GM19372 (cell line): ENCODE results near the gene RANBP9.

Source experiments
- ATAC-seq: cut with Tn5 transposase; IDR thresholded peaks from one replicate; pipeline ENCODE4 v1.9.1; 2021; ENCODE audit warnings: mild to moderate bottlenecking, low read depth, moderate library complexity; ENCODE audit not compliant: unreplicated experiment

The RANBP9 gene

DNA sequence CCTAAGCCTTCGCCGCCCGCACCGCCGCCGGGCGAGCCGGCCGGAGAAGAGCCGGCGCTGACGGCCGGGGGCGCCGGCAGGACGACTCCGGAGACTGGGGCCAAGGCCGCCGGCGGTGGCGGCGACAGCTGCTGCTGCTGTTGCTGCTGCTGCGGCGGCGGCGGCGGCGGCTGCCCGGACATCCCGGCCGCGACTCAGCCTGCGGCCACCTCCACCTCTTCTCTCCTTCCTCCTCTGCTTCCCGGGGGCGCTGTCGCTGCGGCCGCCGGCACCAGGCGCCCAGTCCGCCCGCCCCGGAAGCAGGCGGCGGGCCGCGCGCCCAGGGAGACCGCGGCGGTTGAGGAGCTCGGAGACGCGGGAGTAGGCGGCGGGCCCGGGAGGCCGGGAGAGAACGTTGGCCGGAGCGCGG, 307 bp downstream of the RANBP9 start:
- ATAC-seq = peak; percentile 48

DNA sequence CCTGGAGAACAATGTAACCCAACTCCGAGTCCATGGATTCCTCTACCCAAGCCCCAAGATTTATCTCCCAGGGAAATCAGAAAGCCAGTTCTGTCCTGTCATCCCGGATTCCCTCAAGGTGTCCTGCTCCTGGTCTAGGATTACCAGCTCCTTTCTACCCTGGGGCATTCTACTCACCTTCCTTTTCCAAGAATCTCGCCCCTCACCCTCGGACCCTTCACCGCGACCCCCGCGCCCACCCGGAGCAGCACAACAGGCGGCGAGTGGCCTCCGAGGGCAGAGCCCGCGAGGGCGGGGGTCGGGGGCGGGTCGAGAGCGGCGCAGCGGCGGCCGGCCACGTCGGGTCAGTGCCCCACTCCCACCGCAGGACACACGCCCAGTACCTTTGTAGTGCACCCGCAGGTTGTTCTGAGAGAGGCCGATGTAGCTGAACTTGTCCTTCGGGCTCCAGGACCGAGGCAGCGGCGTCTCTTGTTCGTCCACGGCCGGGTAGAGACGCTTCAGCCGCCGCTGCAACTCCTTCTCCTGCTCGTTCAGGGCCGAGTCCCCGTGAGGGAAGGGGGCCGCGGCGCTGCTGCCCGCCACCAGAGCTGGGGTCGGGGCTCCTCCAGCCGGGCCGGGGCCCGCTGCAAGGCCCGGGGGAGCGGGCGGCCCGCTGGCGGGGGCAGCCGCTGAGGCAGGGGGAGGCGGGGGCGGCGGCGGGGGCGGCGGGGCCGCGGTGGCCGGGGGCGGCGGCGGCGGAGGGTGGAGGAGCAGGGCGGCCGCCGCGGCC, 897 bp downstream of the RANBP9 start:
- ATAC-seq = peak; percentile 17

DNA sequence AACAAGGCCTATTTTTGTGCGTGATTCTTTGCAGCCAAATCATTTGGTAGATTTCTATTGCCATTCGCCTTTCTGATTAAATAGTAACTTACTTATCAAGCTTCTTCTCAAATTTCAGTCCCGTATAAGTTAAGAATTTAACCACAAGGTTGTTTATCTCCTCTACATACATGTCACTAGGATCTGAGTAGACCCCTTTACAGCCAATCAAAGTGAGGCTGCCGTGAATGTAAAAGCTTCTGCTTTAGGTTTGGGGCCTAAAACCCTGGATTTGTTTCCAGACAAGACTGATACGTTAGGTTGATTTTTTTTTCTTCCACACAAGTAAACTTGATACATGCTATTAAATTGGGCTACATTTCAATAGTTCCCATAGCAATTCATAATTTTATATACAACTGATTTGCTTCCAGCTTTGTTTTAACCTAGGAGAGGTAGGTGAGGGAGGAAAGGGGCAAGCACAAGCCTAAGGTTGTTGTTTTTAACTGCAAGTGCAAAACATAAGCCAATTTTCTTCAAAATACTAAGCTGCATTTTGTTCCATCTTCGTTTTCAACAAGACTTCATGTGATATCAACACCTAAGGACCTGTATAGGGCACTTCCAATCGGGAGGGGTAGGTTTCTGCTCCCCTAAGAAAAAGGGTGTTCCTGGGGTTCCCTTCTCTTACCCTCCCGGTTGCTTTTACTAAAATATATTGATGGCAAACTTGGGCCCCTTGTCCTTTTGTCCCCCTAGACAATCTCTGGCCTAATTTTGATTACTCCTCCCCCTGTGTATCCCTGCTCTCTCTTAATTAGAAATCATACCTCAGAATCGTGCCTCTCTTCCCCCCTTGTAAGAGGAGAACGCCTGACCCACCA, 1.7 kb downstream of the RANBP9 start:
- no peak for ATAC-seq

DNA sequence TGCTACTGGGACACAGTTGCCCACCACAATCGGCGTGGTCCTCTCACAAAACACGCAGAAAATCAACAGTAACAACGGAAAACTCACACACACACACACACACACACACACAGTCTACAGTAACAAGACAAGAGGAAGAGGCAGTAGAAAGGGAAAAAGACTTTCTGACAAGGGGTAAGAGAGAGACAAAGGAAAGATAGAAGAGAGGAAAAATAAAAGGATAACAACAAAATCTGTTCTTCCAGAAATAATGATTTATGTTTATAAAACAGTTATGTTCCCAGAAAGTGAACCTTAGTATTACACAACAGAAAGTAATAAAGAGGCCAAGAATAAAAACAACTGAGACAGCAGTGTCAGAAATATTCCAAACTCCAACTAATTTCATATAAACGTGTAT, 2.9 kb downstream of the RANBP9 start:
- ATAC-seq = no peak

DNA sequence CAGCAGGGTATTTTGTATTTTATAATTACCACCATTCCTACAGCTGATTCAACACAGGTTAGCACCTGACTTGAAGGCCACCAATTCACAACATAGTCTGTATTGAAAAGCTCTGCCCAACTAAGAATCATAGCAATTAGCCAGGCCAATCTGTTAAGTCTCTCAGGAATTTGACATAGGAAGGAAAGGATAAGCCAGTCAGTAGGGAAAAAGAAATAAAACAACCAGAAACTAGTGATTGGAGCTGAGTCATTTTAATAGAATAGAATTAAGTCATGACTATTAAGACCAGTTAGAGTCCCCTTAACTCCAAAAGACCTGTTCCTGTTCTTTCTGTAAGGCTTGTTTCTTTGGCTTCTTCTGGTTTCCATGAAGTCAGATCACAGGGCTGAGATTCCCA, 8.1 kb downstream of the RANBP9 start:
- no peak for ATAC-seq

DNA sequence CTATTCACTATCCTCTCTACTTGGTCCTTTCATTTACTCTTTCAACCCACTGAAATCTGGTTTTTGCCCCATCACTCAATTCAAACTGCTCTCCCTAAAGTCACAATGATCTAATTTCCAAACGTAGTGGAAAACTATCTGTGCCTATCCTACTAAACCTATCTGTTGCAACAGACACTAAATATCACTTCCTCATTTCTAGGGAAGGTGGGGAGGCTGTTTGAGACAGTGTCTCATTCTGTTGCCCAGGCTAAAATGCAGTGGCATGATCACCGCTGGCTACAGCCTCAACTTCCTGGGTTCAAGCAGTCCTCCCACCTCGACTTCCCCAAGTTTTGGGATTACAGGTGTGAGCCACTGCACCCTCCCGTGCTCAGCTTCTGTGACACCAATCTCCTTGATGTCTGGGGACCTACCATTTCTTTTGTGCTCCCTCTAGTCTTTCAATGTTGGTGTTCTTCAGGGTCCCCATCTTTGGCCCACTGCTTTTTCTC, 8.8 kb downstream of the RANBP9 start:
- ATAC-seq = peak; percentile 70

DNA sequence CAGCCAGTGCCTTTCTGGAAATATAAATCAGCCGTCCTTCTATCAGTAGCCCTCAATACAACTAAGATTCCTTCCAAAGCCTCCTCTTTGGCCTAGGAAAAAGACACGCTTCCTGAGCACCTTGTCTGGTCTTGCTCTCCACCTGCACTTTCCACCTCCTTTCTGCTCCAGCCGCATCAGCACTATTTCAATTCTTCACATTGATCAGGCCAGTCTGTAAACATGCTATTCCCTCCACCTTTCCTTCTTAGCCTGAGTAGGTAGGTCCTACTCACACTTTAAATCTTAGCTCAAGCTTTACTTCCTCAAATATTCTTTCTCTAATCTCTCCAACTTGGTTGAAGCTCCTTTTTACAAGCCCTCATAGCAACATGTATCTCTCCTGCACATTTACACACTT, 11.4 kb downstream of the RANBP9 start:
- no peak for ATAC-seq

DNA sequence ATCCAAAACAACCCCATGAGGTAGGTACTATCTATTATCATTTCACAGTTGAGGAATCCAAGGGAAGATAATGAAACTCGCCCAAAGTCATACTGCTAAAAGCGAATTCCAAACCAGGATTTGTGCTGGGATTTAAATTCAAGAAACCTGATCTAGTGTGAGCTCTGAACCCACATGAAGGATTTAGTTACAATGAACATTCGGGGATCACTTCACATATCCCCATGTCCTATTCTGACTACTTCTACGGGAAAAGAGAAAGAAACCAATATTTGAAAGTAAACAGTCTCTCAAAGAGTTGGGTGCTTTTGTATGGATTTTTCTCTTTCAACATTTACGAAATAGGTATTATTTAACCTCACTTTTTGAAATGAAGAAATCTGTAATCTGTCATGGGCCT, 12.9 kb downstream of the RANBP9 start:
- ATAC-seq = no peak

DNA sequence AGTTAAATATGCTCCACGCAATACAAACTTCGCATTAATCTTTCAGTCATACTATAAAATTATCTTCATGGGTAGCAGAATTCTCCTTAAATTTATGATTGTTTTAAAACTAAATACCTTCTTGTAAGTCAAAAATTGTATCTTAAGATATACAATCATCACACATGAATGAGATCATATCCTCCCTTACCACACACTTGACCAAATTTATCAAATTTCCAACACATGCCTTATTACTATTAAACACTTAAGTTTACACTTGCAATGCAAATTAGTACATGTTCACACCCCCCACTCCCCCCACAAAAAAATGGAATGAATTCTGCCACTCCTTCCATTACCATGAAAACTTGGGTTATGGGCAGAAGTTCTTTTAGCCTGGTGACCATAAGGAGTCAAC, 13.8 kb downstream of the RANBP9 start:
- ATAC-seq = no peak

DNA sequence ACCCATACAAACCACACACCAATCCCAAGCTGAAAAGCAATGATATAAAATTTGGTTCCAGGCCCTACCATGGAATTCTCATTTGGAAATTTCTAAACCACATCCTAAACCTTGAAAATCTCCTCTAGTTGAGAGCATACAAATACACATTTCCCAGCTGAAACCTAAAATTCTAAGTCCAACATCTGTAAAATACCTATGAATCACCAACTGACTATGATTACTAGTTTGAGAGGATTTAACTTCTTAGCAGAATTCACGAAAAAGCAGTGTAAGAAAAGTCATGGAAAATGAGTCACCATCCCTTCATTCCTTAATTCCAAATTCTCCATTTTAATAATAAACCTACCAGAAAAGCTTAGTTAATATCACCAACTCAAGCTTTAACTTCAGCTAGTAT, 15.4 kb downstream of the RANBP9 start:
- no peak for ATAC-seq

DNA sequence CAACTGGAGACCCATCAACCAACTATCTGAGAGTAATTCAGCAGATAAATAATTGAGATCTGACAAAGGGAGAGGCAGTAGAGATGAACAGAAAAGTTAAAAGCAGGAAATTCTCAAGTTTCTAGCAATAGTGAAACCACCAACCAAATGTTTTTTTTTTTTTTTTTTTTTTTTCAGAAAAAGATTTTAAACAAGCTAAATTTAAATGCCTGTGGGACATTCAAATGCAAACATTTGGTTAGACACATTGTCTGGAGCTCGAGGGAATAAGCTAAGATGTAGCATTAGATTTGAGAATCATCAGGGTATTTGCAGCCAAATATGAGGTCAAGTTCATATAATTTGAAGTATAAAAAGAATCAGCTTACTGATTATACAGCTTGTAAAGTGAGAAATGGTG, 16.4 kb downstream of the RANBP9 start:
- ATAC-seq = no peak

DNA sequence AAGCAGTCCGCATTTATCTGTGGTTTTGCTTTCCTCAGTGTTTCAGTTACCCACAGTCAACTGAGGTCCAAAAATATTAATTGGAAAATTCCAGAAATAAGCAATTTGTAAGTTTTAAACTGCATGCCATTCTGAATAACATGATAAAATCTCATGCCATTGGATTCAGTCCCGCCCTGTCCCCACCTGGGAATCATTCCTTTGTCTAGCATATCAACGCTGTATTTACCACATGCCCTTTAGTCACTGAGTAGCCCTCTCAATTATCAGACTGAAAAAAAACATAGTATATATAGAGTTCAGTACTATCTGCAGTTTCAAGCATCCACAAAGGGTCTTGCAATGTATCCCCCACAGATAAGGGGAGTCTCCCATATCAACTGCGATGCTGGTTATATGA, 17.1 kb downstream of the RANBP9 start:
- no peak for ATAC-seq

DNA sequence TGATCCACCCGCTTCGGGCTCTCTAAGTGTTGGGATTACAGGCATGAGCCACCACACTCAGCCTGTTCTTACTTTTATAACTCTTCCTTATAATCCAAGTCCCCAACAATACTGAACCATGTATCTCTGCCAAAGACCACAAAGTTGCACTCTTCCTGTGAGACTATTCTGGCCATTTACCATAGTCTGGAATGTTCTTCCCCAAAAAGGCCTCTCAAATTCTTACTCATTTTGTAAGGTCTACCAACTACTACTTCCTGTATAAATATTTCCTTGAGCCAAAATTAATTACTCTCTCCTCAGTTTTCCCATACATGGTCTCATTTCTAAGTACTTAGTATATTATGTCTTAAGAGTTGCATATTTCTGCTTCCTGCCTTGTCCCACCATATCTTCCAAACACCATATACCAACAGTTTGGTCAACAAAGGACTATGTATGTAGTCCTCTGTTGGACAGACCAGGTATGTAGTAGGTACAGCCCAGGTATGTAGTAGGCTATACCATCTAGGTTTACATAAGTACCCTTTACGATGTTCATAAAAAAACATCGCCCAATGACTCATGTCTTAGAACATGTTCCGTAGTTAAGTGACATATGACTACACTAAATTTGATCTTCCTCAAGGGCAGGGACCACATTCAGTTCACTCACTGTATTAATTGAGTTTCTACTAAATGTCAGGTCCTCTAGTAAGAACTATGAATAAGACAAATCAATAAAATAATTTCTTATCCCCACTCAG, 22.0 kb downstream of the RANBP9 start:
- ATAC-seq = no peak

DNA sequence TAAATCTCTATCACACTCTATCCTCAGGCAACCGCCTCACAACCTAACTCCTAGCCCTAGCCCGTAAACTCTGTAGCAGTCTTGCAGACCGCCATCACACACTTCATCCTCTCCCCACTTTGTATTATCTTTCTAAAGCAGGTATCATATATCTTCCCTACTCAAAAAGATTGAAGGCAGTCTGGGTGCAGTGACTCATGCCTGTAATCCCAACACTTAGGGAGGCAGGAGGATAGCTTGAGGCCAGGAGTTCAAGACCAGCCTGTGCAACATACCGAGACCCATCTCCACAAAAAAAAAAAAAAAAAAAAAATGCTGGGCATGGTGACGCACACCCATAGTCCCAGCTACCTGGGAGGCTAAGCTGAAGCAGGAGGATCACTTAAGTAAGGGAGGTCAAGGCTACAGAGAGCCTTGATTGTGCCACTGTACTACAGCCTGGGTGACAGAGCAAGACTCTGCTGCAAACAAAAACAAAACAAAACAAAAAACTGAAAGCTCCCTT, 22.9 kb downstream of the RANBP9 start:
- no peak for ATAC-seq

DNA sequence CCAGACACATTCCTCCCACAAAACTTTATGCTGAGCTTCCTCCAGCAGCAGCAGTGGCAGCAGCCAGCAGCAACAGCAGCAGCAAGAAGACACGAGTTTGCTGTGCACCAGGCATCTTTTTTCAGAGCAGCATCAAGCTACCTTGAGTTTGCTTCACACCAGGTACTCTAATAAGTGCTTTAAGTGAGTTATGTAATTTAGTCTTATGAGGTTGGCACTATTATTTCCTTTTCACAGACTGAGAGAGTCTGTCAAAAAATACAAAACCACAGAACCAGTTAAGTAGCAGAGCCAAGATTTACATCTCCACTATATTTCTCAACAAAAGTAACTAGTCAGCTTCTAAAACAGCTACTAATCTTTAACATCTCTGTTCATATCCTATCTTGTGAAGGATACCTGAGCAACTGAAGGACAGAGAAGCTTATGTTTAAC, 23.7 kb downstream of the RANBP9 start:
- ATAC-seq = no peak

DNA sequence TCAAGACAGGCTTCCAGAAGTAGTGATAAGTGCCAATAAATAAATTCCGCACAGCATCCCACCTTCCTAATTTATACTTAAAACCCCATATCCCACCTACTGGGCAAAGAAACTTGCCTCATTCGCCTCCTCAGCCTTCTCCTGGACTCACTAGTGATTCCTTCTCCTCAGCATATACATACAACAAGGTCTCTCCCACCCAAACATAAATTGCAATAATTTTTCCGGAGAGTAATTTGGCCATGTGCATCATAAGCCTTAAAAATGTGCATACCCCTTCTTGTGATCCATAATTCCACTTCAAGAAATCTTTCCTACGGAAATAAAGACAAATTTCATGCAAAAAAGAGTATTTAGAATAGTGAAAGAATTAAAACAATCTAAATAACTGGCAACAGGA, 26.8 kb downstream of the RANBP9 start:
- ATAC-seq = no peak

DNA sequence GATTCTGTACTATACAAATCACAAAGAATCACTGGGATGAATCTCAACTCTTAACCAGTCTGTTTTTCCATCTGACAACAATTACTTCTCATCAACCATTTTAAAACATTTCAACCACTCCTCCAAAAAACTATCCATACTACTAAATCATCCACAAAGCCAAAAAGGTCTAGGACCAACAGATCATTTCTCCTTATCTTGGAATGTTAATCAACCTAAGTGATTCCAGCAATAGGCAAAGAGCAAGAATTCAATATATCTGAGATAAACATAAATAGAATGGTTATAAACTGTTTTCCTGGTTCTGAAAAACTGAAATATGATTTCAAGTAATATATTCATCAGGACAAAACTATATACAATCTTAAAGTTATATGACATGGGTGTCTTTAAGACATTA, 28.6 kb downstream of the RANBP9 start:
- no peak for ATAC-seq

DNA sequence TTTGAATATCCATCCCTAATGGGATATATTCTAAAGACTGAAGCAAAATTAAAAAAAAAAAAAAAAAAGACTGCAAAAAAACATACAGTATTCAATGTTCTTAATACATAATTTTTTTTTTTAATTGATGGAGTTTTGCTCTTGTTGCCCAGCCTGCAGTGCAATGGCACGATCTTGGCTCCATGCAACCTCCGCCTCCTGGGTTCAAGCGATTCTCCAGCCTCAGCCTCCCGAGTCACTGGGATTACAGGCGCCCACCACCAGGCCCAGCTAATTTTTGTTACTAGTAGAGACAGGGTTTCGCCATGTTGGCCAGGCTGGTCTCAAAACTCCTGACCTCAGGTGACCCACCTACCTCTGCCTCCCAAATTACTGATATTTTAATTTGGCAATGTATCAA, 29.3 kb downstream of the RANBP9 start:
- no peak for ATAC-seq

DNA sequence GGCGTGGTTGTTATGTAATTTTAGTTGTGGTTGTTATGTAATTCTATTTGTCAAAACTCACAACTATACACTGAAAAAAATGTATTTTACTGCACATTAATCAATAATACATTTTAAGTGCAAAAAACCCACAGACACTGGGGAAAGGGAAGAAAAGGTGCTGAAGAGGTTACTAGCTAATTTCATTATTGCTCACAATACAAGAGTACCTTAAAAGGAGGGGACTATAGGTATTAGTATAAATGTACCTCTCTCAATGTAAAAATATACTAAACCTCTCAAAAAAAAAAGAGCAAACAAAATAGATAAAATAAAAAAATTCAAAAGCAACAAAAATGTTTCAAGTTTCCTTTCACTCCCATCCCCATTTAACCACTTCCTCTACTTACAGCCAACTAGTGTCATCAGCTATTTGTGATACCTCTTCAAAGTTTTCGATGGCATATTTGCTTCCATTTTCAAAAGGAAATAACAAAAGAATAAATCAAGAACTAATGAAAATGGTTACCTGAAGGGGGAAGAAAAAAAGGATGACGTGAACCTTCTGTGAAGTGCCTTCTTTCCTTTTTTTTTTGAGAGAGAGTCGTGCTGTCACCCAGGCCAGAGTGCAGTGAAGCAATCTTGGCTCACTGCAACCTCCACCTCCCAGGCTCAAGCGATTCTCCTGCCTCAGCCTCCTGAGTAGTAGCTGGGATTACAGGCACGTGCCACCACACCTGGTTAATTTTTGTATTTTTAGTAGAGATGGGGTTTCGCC, 30.2 kb downstream of the RANBP9 start:
- ATAC-seq = peak; percentile 51

DNA sequence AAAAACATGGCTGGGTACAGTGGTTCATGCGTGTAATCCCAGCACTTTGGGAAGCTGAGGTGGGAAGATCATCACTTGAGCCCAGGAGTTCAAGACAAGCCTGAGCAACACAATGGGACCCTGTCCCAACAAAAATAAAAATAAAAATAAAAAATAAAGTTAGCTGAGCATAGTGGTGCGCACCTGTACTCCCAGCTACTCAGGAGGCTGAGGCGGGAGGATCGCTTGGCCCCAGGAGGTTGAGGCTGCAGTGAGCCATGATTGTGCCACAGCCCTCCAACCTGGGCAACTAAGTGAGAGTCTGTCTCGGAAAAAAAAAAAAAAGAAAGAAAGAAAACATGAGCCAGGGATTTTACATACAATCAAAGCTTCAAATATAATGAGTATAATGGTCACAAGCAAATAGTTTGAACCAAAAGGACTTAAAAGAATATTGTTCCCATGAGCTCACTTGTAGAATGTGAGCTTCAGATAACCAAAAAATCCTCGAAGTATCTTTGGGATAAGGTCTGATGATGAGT, 31.1 kb downstream of the RANBP9 start:
- ATAC-seq = no peak
